Esophagus squamous epithelium (tissue), 4 donors: Measurements from ENCODE around the gene RPS6KB2.

Source experiments
- POLR2A ChIP-seq, 4 donors: fragments of 450-650 bp; IDR thresholded peaks; one replicate each; pipeline ENCODE4 v1.6.1; 2017; ENCODE audit warnings: antibody characterized with exemption in 4 of 4, mild to moderate bottlenecking in 4 of 4, moderate library complexity in 3 of 4
- TF ChIP-seq, protein P1 (sequence below), 6 experiments: fragments of 450-650 bp in 4 of 6; fragments of 200-600 bp in 2 of 6; sonication (generic) in 2 of 6; IDR thresholded peaks; one replicate each; pipeline ENCODE4 v1.5.1; 2016 to 2019; ENCODE audit warnings: antibody characterized with exemption in 6 of 6, mild to moderate bottlenecking in 4 of 6, moderate library complexity in 4 of 6

DNA sequence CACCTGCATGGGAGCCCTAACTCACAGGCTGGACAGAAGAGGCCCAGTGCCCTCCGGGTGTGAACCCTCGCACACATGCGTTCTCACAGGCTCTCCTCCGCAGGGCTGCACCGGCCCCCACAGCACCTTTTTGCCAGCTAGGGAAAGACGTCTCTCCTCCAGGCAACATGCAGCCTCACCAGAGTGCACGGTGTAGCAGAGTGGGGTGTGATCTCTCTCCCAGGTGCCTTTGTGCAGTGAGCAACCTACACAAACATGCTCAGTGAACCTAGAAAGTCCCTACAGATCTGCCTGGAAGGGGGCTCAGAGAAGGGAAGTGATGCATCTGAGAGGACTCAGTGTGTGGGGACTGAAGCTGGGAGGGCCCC, 16.5 kb upstream of the RPS6KB2 start:
- TF ChIP-seq, protein P1, sequence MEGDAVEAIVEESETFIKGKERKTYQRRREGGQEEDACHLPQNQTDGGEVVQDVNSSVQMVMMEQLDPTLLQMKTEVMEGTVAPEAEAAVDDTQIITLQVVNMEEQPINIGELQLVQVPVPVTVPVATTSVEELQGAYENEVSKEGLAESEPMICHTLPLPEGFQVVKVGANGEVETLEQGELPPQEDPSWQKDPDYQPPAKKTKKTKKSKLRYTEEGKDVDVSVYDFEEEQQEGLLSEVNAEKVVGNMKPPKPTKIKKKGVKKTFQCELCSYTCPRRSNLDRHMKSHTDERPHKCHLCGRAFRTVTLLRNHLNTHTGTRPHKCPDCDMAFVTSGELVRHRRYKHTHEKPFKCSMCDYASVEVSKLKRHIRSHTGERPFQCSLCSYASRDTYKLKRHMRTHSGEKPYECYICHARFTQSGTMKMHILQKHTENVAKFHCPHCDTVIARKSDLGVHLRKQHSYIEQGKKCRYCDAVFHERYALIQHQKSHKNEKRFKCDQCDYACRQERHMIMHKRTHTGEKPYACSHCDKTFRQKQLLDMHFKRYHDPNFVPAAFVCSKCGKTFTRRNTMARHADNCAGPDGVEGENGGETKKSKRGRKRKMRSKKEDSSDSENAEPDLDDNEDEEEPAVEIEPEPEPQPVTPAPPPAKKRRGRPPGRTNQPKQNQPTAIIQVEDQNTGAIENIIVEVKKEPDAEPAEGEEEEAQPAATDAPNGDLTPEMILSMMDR (IDR thresholded peaks at IDR 0.05), result no peak
- TF ChIP-seq POLR2A (IDR thresholded peaks at IDR 0.05), result no peak
